NB4 (cell line): Measurements from ENCODE around the gene MYL12B.
"Not testable (repeated sequence)": the region's sequence is repeated elsewhere in the genome, so short reads cannot be mapped to it uniquely, and the experiment has no call there.

Experiments
- DNase-seq: peaks from one replicate; pipeline ENCODE4 v3.0.0; 2010; ENCODE audit warnings: low read depth
- H3K4me3 ChIP-seq: one replicate; pipeline ENCODE4 v1.5.1; 2011; ENCODE audit warnings: mild to moderate bottlenecking, low read depth, low read length, moderate library complexity
- CTCF ChIP-seq: IDR thresholded peaks from one replicate; pipeline ENCODE4 v1.5.1; 2012; ENCODE audit warnings: low read depth, low read length
- MAX ChIP-seq: IDR thresholded peaks from 2 replicates; pipeline ENCODE4 v1.6.1; 2011; ENCODE audit warnings: low read depth, low read length
- MYC ChIP-seq: IDR thresholded peaks from 2 replicates; pipeline ENCODE4 v1.6.1; 2011; ENCODE audit warnings: low read depth, low read length
- POLR2A ChIP-seq: IDR thresholded peaks from 2 replicates; pipeline ENCODE4 v1.6.1; 2011; ENCODE audit warnings: mild to moderate bottlenecking; ENCODE audit not compliant: insufficient read length; ENCODE audit errors: extremely low read depth

MYL12B gene

GRCh38 chr18:3269914-3270299 is 8.0 kb downstream of the MYL12B start:
- no peak for TF ChIP-seq CTCF
- no peak for TF ChIP-seq MYC
- TF ChIP-seq POLR2A = no peak
- no peak for TF ChIP-seq MAX
- no peak overlapping the region for H3K4me3 ChIP-seq
- no peak for DNase-seq

- H3K4me3 ChIP-seq = no peak overlapping the region
- TF ChIP-seq MAX = no peak
- TF ChIP-seq CTCF = no peak
- no peak for TF ChIP-seq POLR2A
- DNase-seq = no peak
Measured at GRCh38 chr18:3273042-3273441, 11.1 kb downstream of the MYL12B start.

GRCh38 chr18:3277643-3278213 is 15.8 kb downstream of the MYL12B start:
- H3K4me3 ChIP-seq, DNase-seq: not testable (repeated sequence)

GRCh38 chr18:3279201-3280185 is 17.6 kb downstream of the MYL12B start:
- no peak overlapping the region for H3K4me3 ChIP-seq
- TF ChIP-seq MYC = no peak
- TF ChIP-seq CTCF = no peak
- no peak for TF ChIP-seq MAX
- TF ChIP-seq POLR2A = no peak
- DNase-seq = no peak

GRCh38 chr18:3281456-3282400 is 19.8 kb downstream of the MYL12B start:
- TF ChIP-seq MYC (no peak), CTCF (no peak), MAX (no peak), POLR2A (no peak)
- peak; percentile 73 for DNase-seq
- no peak overlapping the region for H3K4me3 ChIP-seq

GRCh38 chr18:3283253-3283863 is 21.4 kb downstream of the MYL12B start:
- no peak overlapping the region for H3K4me3 ChIP-seq
- TF ChIP-seq CTCF (no peak), MYC (no peak)
- no peak for DNase-seq
